ENCODE data around the gene UBE2J1.

DNA sequence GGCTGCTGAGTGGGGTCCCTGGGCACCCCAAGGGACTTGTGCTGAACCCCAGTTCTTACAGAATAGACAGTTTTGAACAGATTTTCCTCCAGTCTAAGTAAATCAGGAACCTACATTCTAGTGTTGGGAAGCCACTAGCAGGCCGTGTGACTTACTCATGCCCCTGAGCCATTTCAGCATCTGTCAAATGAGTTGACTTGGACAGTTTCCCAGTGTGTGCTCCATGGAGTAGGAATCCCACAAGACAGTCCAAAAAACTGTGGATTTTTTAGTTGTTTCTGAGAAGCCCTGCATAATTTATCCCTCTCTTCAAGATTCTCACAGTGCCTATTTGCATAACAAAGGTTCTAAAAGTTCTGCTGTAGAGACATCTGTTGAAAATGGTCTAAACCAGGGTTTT is 39.5 kb downstream of the UBE2J1 start:
- TF ChIP-seq CTCF (IDR thresholded peaks at IDR 0.05; ENCODE audit: low read length) (no peak), EZH2phosphoT487 (IDR thresholded peaks at IDR 0.05; ENCODE audit: low read length) (no peak), EZH2 (optimal IDR thresholded peaks at IDR 0.05; ENCODE audit: low read depth, low read length) (no peak)

Measured in MM.1S (cell line).